H9 (cell line): ENCODE measurements around the gene BSN. TPM values are rescaled to one million over a fixed set of nuclear protein-coding genes. Genes with fewer than 3 reads are reported as not detected.

Source experiments
- DNase-seq: peaks from one replicate; pipeline ENCODE4 v3.0.0-alpha.2; 2017
- H2AFZ ChIP-seq: one replicate; pipeline ENCODE4 v1.6.1; 2013; ENCODE audit warnings: mild to moderate bottlenecking, low read length, control low read depth, moderate library complexity
- H2AK5ac ChIP-seq: 2 replicates; pipeline ENCODE4 v1.6.1; 2013; ENCODE audit warnings: low read length, control low read depth, mixed read lengths; ENCODE audit not compliant: insufficient read length
- H2BK120ac ChIP-seq: one replicate; pipeline ENCODE4 v1.6.1; 2013; ENCODE audit warnings: low read depth, mild to moderate bottlenecking, low read length, control low read depth, inconsistent platforms; ENCODE audit not compliant: poor library complexity, severe bottlenecking
- H2BK12ac ChIP-seq: 2 replicates; pipeline ENCODE4 v1.6.1; 2013; ENCODE audit warnings: low read length, control low read depth, mixed read lengths, low read depth; ENCODE audit not compliant: insufficient read length
- H2BK15ac ChIP-seq: 2 replicates; pipeline ENCODE4 v1.6.1; 2013; ENCODE audit warnings: low read depth, low read length, control low read depth
- H2BK20ac ChIP-seq: one replicate; pipeline ENCODE4 v1.6.1; 2013; ENCODE audit warnings: low read depth, mild to moderate bottlenecking, low read length, control low read depth, inconsistent platforms; ENCODE audit not compliant: poor library complexity, severe bottlenecking
- H2BK5ac ChIP-seq: 2 replicates; pipeline ENCODE4 v1.6.1; 2013; ENCODE audit warnings: low read length, control low read depth, mixed read lengths; ENCODE audit not compliant: insufficient read length
- H3K14ac ChIP-seq: 2 replicates; pipeline ENCODE4 v1.6.1; 2013; ENCODE audit warnings: low read length, control low read depth; ENCODE audit not compliant: insufficient read depth
- H3K18ac ChIP-seq: 2 replicates; pipeline ENCODE4 v1.6.1; 2013; ENCODE audit warnings: low read depth, mild to moderate bottlenecking, mixed read lengths, low read length, control low read depth; ENCODE audit not compliant: insufficient read length
- H3K23ac ChIP-seq: 2 replicates; pipeline ENCODE4 v1.6.1; 2013; ENCODE audit warnings: low read length, control low read depth, mixed read lengths, low read depth; ENCODE audit not compliant: insufficient read length
- H3K23me2 ChIP-seq: 2 replicates; pipeline ENCODE4 v1.6.1; 2013; ENCODE audit warnings: low read depth, mild to moderate bottlenecking, mixed read lengths, low read length, control low read depth; ENCODE audit not compliant: insufficient read length, poor library complexity, severe bottlenecking
- H3K27ac ChIP-seq: 2 replicates; pipeline ENCODE4 v1.5.1; 2013; ENCODE audit warnings: low read length, control low read depth, mixed read lengths, low read depth; ENCODE audit not compliant: insufficient read length
- H3K27me3 ChIP-seq: 2 replicates; pipeline ENCODE4 v1.6.1; 2013; ENCODE audit warnings: low read length, control low read depth, inconsistent platforms; ENCODE audit not compliant: insufficient read depth
- H3K4ac ChIP-seq: 2 replicates; pipeline ENCODE4 v1.6.1; 2013; ENCODE audit warnings: low read depth, mild to moderate bottlenecking, control low read depth, inconsistent platforms, low read length, moderate library complexity
- H3K4me1 ChIP-seq: 2 replicates; pipeline ENCODE4 v1.6.1; 2013; ENCODE audit warnings: low read length, control low read depth, inconsistent platforms; ENCODE audit not compliant: insufficient read depth
- H3K4me2 ChIP-seq: 2 replicates; pipeline ENCODE4 v1.6.1; 2013; ENCODE audit warnings: low read length, control low read depth, mixed read lengths; ENCODE audit not compliant: insufficient read length, insufficient read depth
- H3K56ac ChIP-seq: 2 replicates; pipeline ENCODE4 v1.6.1; 2013; ENCODE audit warnings: low read depth, mild to moderate bottlenecking, mixed read lengths, low read length, control low read depth; ENCODE audit not compliant: insufficient read length
- H3K79me1 ChIP-seq: 2 replicates; pipeline ENCODE4 v1.6.1; 2013; ENCODE audit warnings: low read depth, mild to moderate bottlenecking, moderate library complexity, low read length, control low read depth, inconsistent platforms; ENCODE audit not compliant: insufficient read depth, poor library complexity, severe bottlenecking
- H3K79me2 ChIP-seq: 2 replicates; pipeline ENCODE4 v1.6.1; 2013; ENCODE audit warnings: low read length, control low read depth, inconsistent platforms; ENCODE audit not compliant: insufficient read depth
- H3K9ac ChIP-seq: 2 replicates; pipeline ENCODE4 v1.6.1; 2013; ENCODE audit warnings: low read length, control low read depth, mixed read lengths; ENCODE audit not compliant: insufficient read length; ENCODE audit errors: extremely low read depth
- H3K9me3 ChIP-seq: one replicate; pipeline ENCODE4 v1.6.1; 2013; ENCODE audit warnings: low read depth, low read length, inconsistent platforms; ENCODE audit not compliant: control insufficient read depth
- H3T11ph ChIP-seq: one replicate; pipeline ENCODE4 v1.6.1; 2013; ENCODE audit warnings: mild to moderate bottlenecking, low read length, control low read depth, inconsistent platforms
- H4K20me1 ChIP-seq: one replicate; pipeline ENCODE4 v1.6.1; 2013; ENCODE audit not compliant: control insufficient read depth, insufficient read length, insufficient read depth
- H4K5ac ChIP-seq: 2 replicates; pipeline ENCODE4 v1.6.1; 2013; ENCODE audit warnings: low read depth, mild to moderate bottlenecking, mixed read lengths, low read length, control low read depth; ENCODE audit not compliant: insufficient read length
- H4K8ac ChIP-seq: replicated peaks from 2 replicates; pipeline ENCODE4 v1.6.1; 2013; ENCODE audit warnings: low read length, control low read depth, mixed read lengths, low read depth; ENCODE audit not compliant: insufficient read length
- H4K91ac ChIP-seq: 2 replicates; pipeline ENCODE4 v1.6.1; 2013; ENCODE audit warnings: low read depth, mild to moderate bottlenecking, moderate library complexity, mixed read lengths, low read length, control low read depth; ENCODE audit not compliant: insufficient read length
- H3K27ac Mint-ChIP-seq, 3 experiments: 2 replicates in 2 of 3; 3 replicates in 1 of 3; pipeline ENCODE4 v1.8.0; 2020 to 2021; ENCODE audit warnings: mixed read lengths in 3 of 3, mild to moderate bottlenecking in 1 of 3, moderate library complexity in 1 of 3
- H3K27me3 Mint-ChIP-seq: 2 replicates; pipeline ENCODE4 v1.8.0; 2021; ENCODE audit warnings: low read depth, mild to moderate bottlenecking, moderate library complexity, mixed read lengths
- H3K36me3 Mint-ChIP-seq, 3 experiments: 2 replicates in 2 of 3; 3 replicates in 1 of 3; pipeline ENCODE4 v1.8.0; 2020 to 2021; ENCODE audit warnings: low read depth in 3 of 3, mixed read lengths in 3 of 3; ENCODE audit not compliant: insufficient read depth in 1 of 3
- H3K4me1 Mint-ChIP-seq, 2 experiments: 2 replicates each; pipeline ENCODE4 v1.8.0; 2020; ENCODE audit warnings: mixed read lengths in 2 of 2
- H3K4me3 Mint-ChIP-seq, 2 experiments: 2 replicates in 1 of 2; 3 replicates in 1 of 2; pipeline ENCODE4 v1.8.0; 2020 to 2021; ENCODE audit warnings: mild to moderate bottlenecking in 2 of 2, mixed read lengths in 2 of 2, moderate library complexity in 1 of 2
- H3K9me3 Mint-ChIP-seq, 2 experiments: 2 replicates in 1 of 2; 3 replicates in 1 of 2; pipeline ENCODE4 v1.8.0; 2020; ENCODE audit warnings: mild to moderate bottlenecking in 2 of 2, mixed read lengths in 2 of 2, moderate library complexity in 1 of 2
- CTCF ChIP-seq: fragments of 200-600 bp; sonication (generic); conservative IDR thresholded peaks from 3 replicates; pipeline ENCODE4 v1.8.0; 2021; ENCODE audit warnings: antibody characterized with exemption, mild to moderate bottlenecking
- WGBS: extraction: QIAGEN DNeasy Blood & Tissue Kit; methylation state at CpG from one replicate; pipeline ENCODE4 v1.1.7; 2013; ENCODE audit warnings: missing lambda C conversion rate, low lambda C conversion rate, mixed read lengths; ENCODE audit not compliant: insufficient read length; ENCODE audit errors: extremely low coverage; 5-methylcytosine and 5-hydroxymethylcytosine counted together
- total RNA-seq: library from RNA; stranded (reverse); gene quantifications from 2 replicates; pipeline ENCODE4 v1.2.1, GENCODE V29; 2021

Gene BSN
- total RNA-seq, 1 experiment from 2014 or later = 2.4 TPM

GRCh38 chr3:49511639-49512038, 42.6 kb upstream of the BSN start:
- no peak overlapping the region for H2BK20ac ChIP-seq
- H4K91ac ChIP-seq = no peak overlapping the region
- H3K27ac ChIP-seq = no peak overlapping the region
- H3K4me1 ChIP-seq = no peaks in the 10 kb centered on the region
- Mint-ChIP-seq H3K4me3 (no peak overlapping the region), H3K27me3 (no peaks in the 10 kb centered on the region), H3K9me3 (no peaks in the 10 kb centered on the region), H3K27ac (no peak overlapping the region), H3K36me3 (peaks cover 13 to 53% (median 43%) of the 10 kb centered on the region in 3 experiments; a peak in 6 of 7 replicates), H3K4me1 (no peaks in the 10 kb centered on the region)
- no peaks in the 10 kb centered on the region for H3K9me3 ChIP-seq
- no peak overlapping the region for H4K8ac ChIP-seq
- H3K9ac ChIP-seq = no peak overlapping the region
- H2BK15ac ChIP-seq = no peak overlapping the region
- no peak for DNase-seq
- no peak overlapping the region for H2BK12ac ChIP-seq
- H3K23ac ChIP-seq = no peak overlapping the region
- TF ChIP-seq CTCF = no peak
- no CpG with 5 or more reads among the region's 2 CpGs for WGBS
- H3K56ac ChIP-seq = no peak overlapping the region
- no peak overlapping the region for H3K18ac ChIP-seq
- no peak overlapping the region for H3T11ph ChIP-seq
- H2AK5ac ChIP-seq = no peak overlapping the region
- no peak overlapping the region for H2BK120ac ChIP-seq
- peaks cover 5% of the 10 kb centered on the region for H3K79me1 ChIP-seq
- no peak overlapping the region for H3K4me2 ChIP-seq
- H3K4ac ChIP-seq = no peak overlapping the region
- no peaks in the 10 kb centered on the region for H3K23me2 ChIP-seq
- H2BK5ac ChIP-seq = no peak overlapping the region
- no peaks in the 10 kb centered on the region for H4K20me1 ChIP-seq
- no peak overlapping the region for H3K14ac ChIP-seq
- no peak overlapping the region for H4K5ac ChIP-seq
- no peaks in the 10 kb centered on the region for H3K27me3 ChIP-seq
- no peak overlapping the region for H2AFZ ChIP-seq
- H3K79me2 ChIP-seq = no peaks in the 10 kb centered on the region; the same call in 1 of the 2 replicates
